Smooth muscle cell (in vitro differentiated cells): Measurements from ENCODE around the gene ETV7. TPM values are rescaled to one million over a fixed set of nuclear protein-coding genes. Genes with fewer than 3 reads are reported as not detected.
"Not testable (repeated sequence)": the region's sequence is repeated elsewhere in the genome, so short reads cannot be mapped to it uniquely, and the experiment has no call there.

Experiments used
- DNase-seq: peaks from one replicate; lab custom pipeline; 2025; ENCODE audit not compliant: unreplicated experiment; lab: John Stamatoyannopoulos, UW
- H2AFZ ChIP-seq: fragments of 200-600 bp; sonication (generic); 2 replicates; pipeline ENCODE4 v1.6.0; 2016; ENCODE audit warnings: antibody characterized with exemption, low read depth, mild to moderate bottlenecking
- H3F3A ChIP-seq: fragments of 200-600 bp; sonication (generic); 2 replicates; pipeline ENCODE4 v1.6.0; 2017; ENCODE audit warnings: antibody characterized with exemption, low read depth
- H3K27ac ChIP-seq: fragments of 200-600 bp; sonication (generic); 2 replicates; pipeline ENCODE4 v1.5.1; 2016; ENCODE audit warnings: low read depth, mild to moderate bottlenecking
- H3K27me3 ChIP-seq: fragments of 200-600 bp; sonication (generic); 2 replicates; pipeline ENCODE4 v1.6.1; 2016; ENCODE audit warnings: low read depth, mild to moderate bottlenecking
- H3K36me3 ChIP-seq: fragments of 200-600 bp; sonication (generic); 2 replicates; pipeline ENCODE4 v1.5.1; 2016; ENCODE audit warnings: low read depth
- H3K4me1 ChIP-seq: fragments of 200-600 bp; sonication (generic); 2 replicates; pipeline ENCODE4 v1.5.1; 2016; ENCODE audit warnings: low read depth
- H3K4me2 ChIP-seq: fragments of 200-600 bp; sonication (generic); 2 replicates; pipeline ENCODE4 v1.6.0; 2016; ENCODE audit warnings: mild to moderate bottlenecking
- H3K4me3 ChIP-seq: fragments of 200-600 bp; sonication (generic); 2 replicates; pipeline ENCODE4 v1.5.1; 2016; ENCODE audit warnings: mild to moderate bottlenecking
- H3K79me2 ChIP-seq: fragments of 200-600 bp; sonication (generic); 2 replicates; pipeline ENCODE4 v1.6.0; 2016; ENCODE audit warnings: low read depth, mild to moderate bottlenecking
- H3K9ac ChIP-seq: fragments of 200-600 bp; sonication (generic); 2 replicates; pipeline ENCODE4 v1.6.0; 2016; ENCODE audit warnings: low read depth
- H3K9me3 ChIP-seq: fragments of 200-600 bp; sonication (generic); replicated peaks from 2 replicates; pipeline ENCODE4 v1.5.1; 2016; ENCODE audit warnings: low read depth
- H4K20me1 ChIP-seq: fragments of 200-600 bp; sonication (generic); 2 replicates; pipeline ENCODE4 v1.6.0; 2016; ENCODE audit warnings: low read depth
- CTCF ChIP-seq: fragments of 200-600 bp; sonication (generic); IDR thresholded peaks from 2 replicates; pipeline ENCODE4 v1.5.1; 2017; ENCODE audit warnings: borderline replicate concordance, mild to moderate bottlenecking, antibody characterized with exemption; ENCODE audit not compliant: insufficient read depth, poor library complexity, severe bottlenecking
- WGBS: methylation state at CpG from one replicate; pipeline ENCODE4 v1.1.7; 2016; ENCODE audit warnings: low lambda C conversion rate; 5-methylcytosine and 5-hydroxymethylcytosine counted together
- polyA plus RNA-seq: library from polyadenylated mRNA; unstranded; fragments of >200 nt; fragmentation: Nextera tagmentation; extraction: Ambion mirVana; gene quantifications from 2 replicates; pipeline ENCODE4 v1.2.1, GENCODE V29; 2016
- total RNA-seq: library from RNA; depleted of rRNA; stranded (reverse); fragments of >200 nt; gene quantifications from 2 replicates; pipeline ENCODE4 v1.2.3, GENCODE V29; 2014

ETV7 gene
- total and polyA plus RNA-seq, 2 experiments from 2014 or later = 0.83 TPM; not detected in 1

DNA sequence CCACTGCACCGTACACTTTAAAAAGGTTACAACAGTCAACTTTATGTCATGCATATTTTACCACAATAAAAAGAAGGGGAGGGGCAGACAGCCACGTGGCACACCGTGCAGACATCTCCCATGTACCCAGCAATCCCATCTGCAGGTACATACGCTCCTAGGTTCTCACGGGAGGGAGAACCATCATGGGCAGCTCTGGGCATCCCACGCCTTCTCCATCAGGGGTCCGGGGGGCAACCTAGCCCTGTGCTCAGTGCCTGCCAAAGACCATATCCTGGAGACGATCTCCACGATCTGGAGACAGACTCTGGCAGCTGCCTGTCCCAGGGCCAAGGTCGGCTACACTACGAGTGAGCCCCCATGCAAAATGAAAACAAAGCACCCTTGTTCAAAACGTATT is 48.3 kb downstream of the ETV7 start:
- Histone ChIP-seq H3K27me3 (no peaks in the 10 kb centered on the region), H3K36me3 (no peaks in the 10 kb centered on the region), H3K4me2 (no peak overlapping the region), H3K27ac (no peak overlapping the region), H3K4me3 (no peak overlapping the region), H3K9me3 (no peaks in the 10 kb centered on the region), H4K20me1 (no peaks in the 10 kb centered on the region), H3K79me2 (no peaks in the 10 kb centered on the region), H3F3A (peaks cover 7% of the 10 kb centered on the region), H3K4me1 (peaks cover 3% of the 10 kb centered on the region), H3K9ac (no peak overlapping the region), H2AFZ (no peak overlapping the region)
- no peak for TF ChIP-seq CTCF
- 90% methylated on average over 12 of the region's 12 CpGs for WGBS
- no peak for DNase-seq

DNA sequence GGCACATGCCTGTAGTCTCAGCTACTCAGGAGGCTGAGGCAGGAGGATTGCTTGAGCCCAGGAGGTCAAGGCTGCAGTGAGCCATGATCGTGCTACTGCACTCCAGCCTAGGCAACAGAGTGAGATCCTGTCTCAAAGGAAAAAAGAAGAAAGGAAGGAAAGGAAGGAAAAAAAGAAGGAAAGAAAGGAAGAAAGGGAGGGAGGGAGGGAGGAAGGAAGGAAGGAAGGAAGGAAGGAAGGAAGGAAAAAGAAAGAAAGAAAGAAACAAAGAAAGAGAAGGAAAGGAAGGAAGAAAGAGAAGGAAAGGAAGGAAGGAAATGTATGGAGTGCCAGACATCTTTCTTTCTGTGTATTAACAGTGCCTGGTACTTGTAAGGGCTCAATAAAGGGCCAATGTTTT is 49.2 kb downstream of the ETV7 start:
- not testable (repeated sequence) for H3K4me2 ChIP-seq, H3K79me2 ChIP-seq, H3K4me3 ChIP-seq, H3K27ac ChIP-seq, H3K9ac ChIP-seq, H2AFZ ChIP-seq, DNase-seq, H4K20me1 ChIP-seq, H3K4me1 ChIP-seq, H3F3A ChIP-seq, H3K27me3 ChIP-seq, H3K36me3 ChIP-seq, H3K9me3 ChIP-seq
- 100% methylated on average over 1 of the region's 1 CpG for WGBS

GRCh38 chr6:36337814-36338213 is 49.7 kb downstream of the ETV7 start:
- no peak overlapping the region for H2AFZ ChIP-seq
- no peaks in the 10 kb centered on the region for H4K20me1 ChIP-seq
- H3F3A ChIP-seq = peaks cover 7% of the 10 kb centered on the region
- H3K79me2 ChIP-seq = no peaks in the 10 kb centered on the region
- no peak for TF ChIP-seq CTCF
- no peak overlapping the region for H3K9ac ChIP-seq
- no peaks in the 10 kb centered on the region for H3K27me3 ChIP-seq
- no peak overlapping the region for H3K4me3 ChIP-seq
- no peaks in the 10 kb centered on the region for H3K9me3 ChIP-seq
- H3K4me2 ChIP-seq = no peak overlapping the region
- H3K4me1 ChIP-seq = peaks cover 6% of the 10 kb centered on the region
- DNase-seq = no peak
- H3K36me3 ChIP-seq = no peaks in the 10 kb centered on the region
- WGBS = 94% methylated on average over 1 of the region's 1 CpG
- H3K27ac ChIP-seq = no peak overlapping the region

DNA sequence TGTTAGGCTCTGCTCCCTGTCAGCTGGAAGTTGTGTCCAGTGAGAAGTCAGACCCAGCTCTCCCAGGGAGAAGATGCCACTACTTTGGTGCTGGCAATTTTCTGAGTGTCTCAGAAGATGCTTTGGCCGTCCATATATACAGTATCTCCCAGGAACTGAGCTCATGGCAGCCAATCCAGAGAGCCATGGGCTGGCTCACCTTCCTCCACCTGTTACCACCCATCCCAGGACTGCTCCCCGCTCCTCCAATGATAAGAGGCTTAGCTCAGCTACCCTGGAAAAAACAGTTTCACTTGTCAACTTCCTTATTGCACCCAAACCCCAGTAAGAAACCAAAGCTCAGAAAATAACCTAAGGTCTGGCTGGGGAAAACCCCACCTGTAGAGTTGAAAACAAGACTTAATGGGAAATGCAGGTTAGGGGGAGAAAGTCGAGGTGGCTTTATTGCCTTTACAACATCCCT is 50.7 kb downstream of the ETV7 start, which contains the start of gene BNIP5:
BNIP5 (minus strand) TSS at position 110 of the 463 bp plus-strand sequence. CDS start 6,198 bp downstream, outside the sequence.
- Histone ChIP-seq H3K9ac (no peak within 1 kb of the TSS), H3F3A (peaks cover 7% of the 10 kb centered on the region), H3K79me2 (no peaks in the 10 kb centered on the region), H3K36me3 (no peaks in the 10 kb centered on the region), H2AFZ (no peak within 1 kb of the TSS), H3K27me3 (no peaks in the 10 kb centered on the region), H3K4me1 (peaks cover 6% of the 10 kb centered on the region), H3K4me2 (no peak within 1 kb of the TSS), H3K27ac (no peak within 1 kb of the TSS), H3K9me3 (no peaks in the 10 kb centered on the region), H4K20me1 (no peaks in the 10 kb centered on the region), H3K4me3 (peak within 1 kb of the TSS; percentile 30)
- no peak for TF ChIP-seq CTCF
- no peak for DNase-seq
- 91% methylated on average over 3 of the region's 3 CpGs for WGBS
